ENCODE measurements around the gene BPIFB6.

The BPIFB6 gene

GRCh38 chr20:33069673-33070072, 38.2 kb downstream of the BPIFB6 start:
- H3K27me3 ChIP-seq (ENCODE audit: control insufficient read depth, insufficient read depth, low read length): no peaks in the 10 kb centered on the region

GRCh38 chr20:33070111-33071053, 38.9 kb downstream of the BPIFB6 start:
- no peaks in the 10 kb centered on the region for H3K4me1 ChIP-seq (ENCODE audit: control insufficient read depth, insufficient read depth, low read length)
- H3K9ac ChIP-seq (ENCODE audit: low read length): no peak overlapping the region
- no peaks in the 10 kb centered on the region for H3K36me3 ChIP-seq (ENCODE audit: control insufficient read depth, insufficient read depth, low read length)
- H3K9me3 ChIP-seq (ENCODE audit: control insufficient read depth, insufficient read depth, low read depth, low read length): no peaks in the 10 kb centered on the region
- H3K27ac ChIP-seq (ENCODE audit: low read depth, low read length): no peak overlapping the region
- H3K27me3 ChIP-seq (ENCODE audit: control insufficient read depth, insufficient read depth, low read length): no peaks in the 10 kb centered on the region
- no peak overlapping the region for H3K4me3 ChIP-seq (ENCODE audit: low read depth, low read length)

More at GRCh38 chr20:33069673-33070072, 38.2 kb downstream of the BPIFB6 start:
- Histone ChIP-seq H3K36me3 (ENCODE audit: control insufficient read depth, insufficient read depth, low read length) (no peaks in the 10 kb centered on the region), H3K9ac (ENCODE audit: low read length) (no peak overlapping the region), H3K4me1 (ENCODE audit: control insufficient read depth, insufficient read depth, low read length) (no peaks in the 10 kb centered on the region), H3K4me3 (ENCODE audit: low read depth, low read length) (no peak overlapping the region), H3K9me3 (ENCODE audit: control insufficient read depth, insufficient read depth, low read depth, low read length) (no peaks in the 10 kb centered on the region), H3K27ac (ENCODE audit: low read depth, low read length) (no peak overlapping the region)

- H3K4me3 ChIP-seq (ENCODE audit: low read depth, low read length): no peak overlapping the region
- H3K27ac ChIP-seq (ENCODE audit: low read depth, low read length): no peak overlapping the region
- peaks cover under 1% of the 10 kb centered on the region; the same call in 1 of the 2 replicates for H3K4me1 ChIP-seq (ENCODE audit: control insufficient read depth, insufficient read depth, low read length)
- H3K36me3 ChIP-seq (ENCODE audit: control insufficient read depth, insufficient read depth, low read length): no peaks in the 10 kb centered on the region
- no peak overlapping the region for H3K9ac ChIP-seq (ENCODE audit: low read length)
- no peaks in the 10 kb centered on the region for H3K27me3 ChIP-seq (ENCODE audit: control insufficient read depth, insufficient read depth, low read length)
- no peaks in the 10 kb centered on the region for H3K9me3 ChIP-seq (ENCODE audit: control insufficient read depth, insufficient read depth, low read depth, low read length)
Measured at GRCh38 chr20:33071198-33071597, 39.8 kb downstream of the BPIFB6 start.

GRCh38 chr20:33072362-33072761, 40.9 kb downstream of the BPIFB6 start:
- H3K27me3 ChIP-seq (ENCODE audit: control insufficient read depth, insufficient read depth, low read length): no peaks in the 10 kb centered on the region
- no peak overlapping the region for H3K9ac ChIP-seq (ENCODE audit: low read length)
- peaks cover 3% of the 10 kb centered on the region; the same call in 1 of the 2 replicates for H3K4me1 ChIP-seq (ENCODE audit: control insufficient read depth, insufficient read depth, low read length)
- no peaks in the 10 kb centered on the region for H3K36me3 ChIP-seq (ENCODE audit: control insufficient read depth, insufficient read depth, low read length)
- H3K9me3 ChIP-seq (ENCODE audit: control insufficient read depth, insufficient read depth, low read depth, low read length): no peaks in the 10 kb centered on the region
- H3K27ac ChIP-seq (ENCODE audit: low read depth, low read length): no peak overlapping the region
- no peak overlapping the region for H3K4me3 ChIP-seq (ENCODE audit: low read depth, low read length)

- Histone ChIP-seq H3K4me1 (ENCODE audit: control insufficient read depth, insufficient read depth, low read length) (peaks cover 3% of the 10 kb centered on the region; the same call in 1 of the 2 replicates), H3K36me3 (ENCODE audit: control insufficient read depth, insufficient read depth, low read length) (no peaks in the 10 kb centered on the region), H3K9me3 (ENCODE audit: control insufficient read depth, insufficient read depth, low read depth, low read length) (no peaks in the 10 kb centered on the region), H3K27me3 (ENCODE audit: control insufficient read depth, insufficient read depth, low read length) (no peaks in the 10 kb centered on the region), H3K9ac (ENCODE audit: low read length) (no peak overlapping the region), H3K27ac (ENCODE audit: low read depth, low read length) (no peak overlapping the region), H3K4me3 (ENCODE audit: low read depth, low read length) (no peak overlapping the region)
Measured at GRCh38 chr20:33072813-33073212, 41.4 kb downstream of the BPIFB6 start.

GRCh38 chr20:33074675-33075074, 43.2 kb downstream of the BPIFB6 start:
- Histone ChIP-seq H3K27ac (ENCODE audit: low read depth, low read length) (no peak overlapping the region), H3K36me3 (ENCODE audit: control insufficient read depth, insufficient read depth, low read length) (no peaks in the 10 kb centered on the region), H3K9ac (ENCODE audit: low read length) (no peak overlapping the region), H3K4me3 (ENCODE audit: low read depth, low read length) (no peak overlapping the region), H3K27me3 (ENCODE audit: control insufficient read depth, insufficient read depth, low read length) (no peaks in the 10 kb centered on the region), H3K4me1 (ENCODE audit: control insufficient read depth, insufficient read depth, low read length) (peaks cover 3% of the 10 kb centered on the region; the same call in 1 of the 2 replicates), H3K9me3 (ENCODE audit: control insufficient read depth, insufficient read depth, low read depth, low read length) (no peaks in the 10 kb centered on the region)

GRCh38 chr20:33075281-33075680, 43.8 kb downstream of the BPIFB6 start:
- Histone ChIP-seq H3K9me3 (ENCODE audit: control insufficient read depth, insufficient read depth, low read depth, low read length) (no peaks in the 10 kb centered on the region), H3K9ac (ENCODE audit: low read length) (no peak overlapping the region), H3K36me3 (ENCODE audit: control insufficient read depth, insufficient read depth, low read length) (no peaks in the 10 kb centered on the region), H3K27ac (ENCODE audit: low read depth, low read length) (no peak overlapping the region), H3K4me1 (ENCODE audit: control insufficient read depth, insufficient read depth, low read length) (peaks cover 3% of the 10 kb centered on the region; the same call in 1 of the 2 replicates), H3K27me3 (ENCODE audit: control insufficient read depth, insufficient read depth, low read length) (no peaks in the 10 kb centered on the region), H3K4me3 (ENCODE audit: low read depth, low read length) (no peak overlapping the region)

GRCh38 chr20:33076662-33077372, 45.4 kb downstream of the BPIFB6 start:
- H3K27ac ChIP-seq (ENCODE audit: low read depth, low read length): no peak overlapping the region
- no peaks in the 10 kb centered on the region for H3K9me3 ChIP-seq (ENCODE audit: control insufficient read depth, insufficient read depth, low read depth, low read length)
- H3K27me3 ChIP-seq (ENCODE audit: control insufficient read depth, insufficient read depth, low read length): no peaks in the 10 kb centered on the region
- H3K4me3 ChIP-seq (ENCODE audit: low read depth, low read length): no peak overlapping the region
- H3K4me1 ChIP-seq (ENCODE audit: control insufficient read depth, insufficient read depth, low read length): peaks cover 3% of the 10 kb centered on the region; the same call in 1 of the 2 replicates
- H3K36me3 ChIP-seq (ENCODE audit: control insufficient read depth, insufficient read depth, low read length): no peaks in the 10 kb centered on the region
- no peak overlapping the region for H3K9ac ChIP-seq (ENCODE audit: low read length)

- peaks cover 3% of the 10 kb centered on the region; the same call in 1 of the 2 replicates for H3K4me1 ChIP-seq (ENCODE audit: control insufficient read depth, insufficient read depth, low read length)
Measured at GRCh38 chr20:33079259-33079658, 47.8 kb downstream of the BPIFB6 start, which contains the start of gene BPIFB4. Gene BPIFB4 (plus strand): TSS chr20:33079643. CDS start chr20:33081527, 1,884 bp downstream.

GRCh38 chr20:33081411-33082154, 50.1 kb downstream of the BPIFB6 start:
- H3K4me1 ChIP-seq (ENCODE audit: control insufficient read depth, insufficient read depth, low read length): no peaks in the 10 kb centered on the region; the same call in 1 of the 2 replicates
- H3K4me3 ChIP-seq (ENCODE audit: low read depth, low read length): no peak overlapping the region
- H3K9me3 ChIP-seq (ENCODE audit: control insufficient read depth, insufficient read depth, low read depth, low read length): no peaks in the 10 kb centered on the region
- no peak overlapping the region for H3K9ac ChIP-seq (ENCODE audit: low read length)
- H3K27me3 ChIP-seq (ENCODE audit: control insufficient read depth, insufficient read depth, low read length): no peaks in the 10 kb centered on the region
- no peaks in the 10 kb centered on the region for H3K36me3 ChIP-seq (ENCODE audit: control insufficient read depth, insufficient read depth, low read length)
- H3K27ac ChIP-seq (ENCODE audit: low read depth, low read length): no peak overlapping the region

More at GRCh38 chr20:33079259-33079658, 47.8 kb downstream of the BPIFB6 start, which contains the start of gene BPIFB4:
- H3K27me3 ChIP-seq (ENCODE audit: control insufficient read depth, insufficient read depth, low read length): no peaks in the 10 kb centered on the region
- no peaks in the 10 kb centered on the region for H3K9me3 ChIP-seq (ENCODE audit: control insufficient read depth, insufficient read depth, low read depth, low read length)
- H3K36me3 ChIP-seq (ENCODE audit: control insufficient read depth, insufficient read depth, low read length): no peaks in the 10 kb centered on the region
- H3K4me3 ChIP-seq (ENCODE audit: low read depth, low read length): no peak within 1 kb of the TSS
- H3K9ac ChIP-seq (ENCODE audit: low read length): no peak within 1 kb of the TSS
- no peak within 1 kb of the TSS for H3K27ac ChIP-seq (ENCODE audit: low read depth, low read length)
